ENCODE measurements around the gene TAMM41.

TAMM41 gene

DNA sequence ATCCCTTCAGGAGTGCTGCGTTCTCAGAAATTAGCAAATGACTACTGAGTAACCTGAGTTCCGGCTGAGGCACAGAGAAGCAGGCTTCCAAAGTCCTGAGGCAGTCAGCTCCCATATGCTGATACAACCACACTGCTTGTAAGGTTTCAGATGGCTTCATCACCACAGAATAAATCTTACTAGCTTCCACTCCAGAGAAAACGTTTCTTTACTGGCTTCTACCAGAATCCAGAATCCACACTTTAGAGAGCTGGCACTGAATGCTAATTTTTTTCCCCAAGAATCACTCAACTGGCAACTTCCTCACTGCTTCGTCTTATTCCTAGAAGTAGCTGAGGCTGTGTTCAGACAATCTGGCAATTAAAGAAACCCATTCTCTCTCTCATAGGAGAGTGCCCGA is 21.4 kb downstream of the TAMM41 start:
- TF ChIP-seq EZH2 (optimal IDR thresholded peaks at IDR 0.05; ENCODE audit: low read depth, low read length) (no peak), EZH2phosphoT487 (IDR thresholded peaks at IDR 0.05; ENCODE audit: low read length) (no peak), CTCF (IDR thresholded peaks at IDR 0.05; ENCODE audit: low read length) (no peak)
- H3K9me3 ChIP-seq (replicated peaks; ENCODE audit: insufficient read depth, low read length), result no peaks in the 10 kb centered on the region
- no peaks in the 10 kb centered on the region for H4K20me1 ChIP-seq (ENCODE audit: insufficient read depth, low read length)
- H3K9me2 ChIP-seq (replicated peaks; ENCODE audit: insufficient read depth, low read length), result no peaks in the 10 kb centered on the region
- no peaks in the 10 kb centered on the region; the same call in 1 of the 2 replicates for H3K36me3 ChIP-seq (replicated peaks; ENCODE audit: insufficient read depth, low read length)
- no peak for DNase-seq
- H3K27ac ChIP-seq (ENCODE audit: low read length), result no peak overlapping the region
- H3K27me3 ChIP-seq (replicated peaks; ENCODE audit: insufficient read depth, low read length), result no peaks in the 10 kb centered on the region
- no peak overlapping the region for H2AFZ ChIP-seq (ENCODE audit: low read length)
- no peak overlapping the region for H3K4me3 ChIP-seq (ENCODE audit: low read length)
- no peaks in the 10 kb centered on the region for H3K79me2 ChIP-seq (ENCODE audit: low read length)
- H3K4me1 ChIP-seq (ENCODE audit: low read length), result no peaks in the 10 kb centered on the region
- H3K4me2 ChIP-seq (ENCODE audit: low read depth, low read length), result no peak overlapping the region
- H3F3A ChIP-seq (ENCODE audit: insufficient read depth, low read length), result no peaks in the 10 kb centered on the region
- H3K9ac ChIP-seq (ENCODE audit: low read length), result no peak overlapping the region

DNA sequence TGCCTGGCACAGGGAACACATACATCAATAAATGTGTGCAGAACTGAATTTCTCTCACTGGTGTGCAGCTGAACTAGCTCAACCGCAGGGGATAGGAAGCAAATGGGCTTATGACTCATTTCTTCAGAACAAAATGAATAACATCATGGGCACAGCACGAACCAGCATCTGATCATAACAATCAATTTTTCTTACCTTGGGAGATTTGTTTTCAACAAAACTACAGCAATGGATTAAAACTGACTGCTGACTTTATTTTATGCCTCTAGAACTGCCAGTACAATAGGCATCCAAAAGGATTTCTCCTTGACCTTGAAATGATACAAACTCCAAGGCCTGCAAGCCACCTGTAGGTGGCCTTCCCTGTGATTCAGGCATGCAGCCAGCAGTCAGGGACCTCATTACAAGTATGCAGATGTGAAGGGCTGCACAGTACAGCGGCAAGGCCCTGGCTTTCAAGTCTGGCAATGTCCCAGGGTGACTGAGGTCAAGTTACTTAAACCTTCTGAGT is 26.1 kb downstream of the TAMM41 start:
- no peaks in the 10 kb centered on the region for H3K9me2 ChIP-seq (replicated peaks; ENCODE audit: insufficient read depth, low read length)
- no peak for TF ChIP-seq CTCF (IDR thresholded peaks at IDR 0.05; ENCODE audit: low read length)
- TF ChIP-seq EZH2 (optimal IDR thresholded peaks at IDR 0.05; ENCODE audit: low read depth, low read length), result no peak
- TF ChIP-seq EZH2phosphoT487 (IDR thresholded peaks at IDR 0.05; ENCODE audit: low read length), result no peak
- no peak for DNase-seq
- no peaks in the 10 kb centered on the region for H3K4me1 ChIP-seq (ENCODE audit: low read length)
- no peaks in the 10 kb centered on the region for H4K20me1 ChIP-seq (ENCODE audit: insufficient read depth, low read length)
- no peak overlapping the region for H2AFZ ChIP-seq (ENCODE audit: low read length)
- no peaks in the 10 kb centered on the region for H3K9me3 ChIP-seq (replicated peaks; ENCODE audit: insufficient read depth, low read length)
- H3K27ac ChIP-seq (ENCODE audit: low read length), result no peak overlapping the region
- H3F3A ChIP-seq (ENCODE audit: insufficient read depth, low read length), result no peaks in the 10 kb centered on the region
- no peak overlapping the region for H3K4me2 ChIP-seq (ENCODE audit: low read depth, low read length)
- H3K4me3 ChIP-seq (ENCODE audit: low read length), result no peak overlapping the region
- H3K9ac ChIP-seq (ENCODE audit: low read length), result no peak overlapping the region
- no peaks in the 10 kb centered on the region for H3K79me2 ChIP-seq (ENCODE audit: low read length)
- H3K27me3 ChIP-seq (replicated peaks; ENCODE audit: insufficient read depth, low read length), result no peaks in the 10 kb centered on the region
- no peaks in the 10 kb centered on the region for H3K36me3 ChIP-seq (replicated peaks; ENCODE audit: insufficient read depth, low read length)

- H3K79me2 ChIP-seq (ENCODE audit: low read length), result no peaks in the 10 kb centered on the region
- H3K4me3 ChIP-seq (ENCODE audit: low read length), result no peak overlapping the region
- TF ChIP-seq CTCF (IDR thresholded peaks at IDR 0.05; ENCODE audit: low read length), result no peak
- no peak for TF ChIP-seq EZH2phosphoT487 (IDR thresholded peaks at IDR 0.05; ENCODE audit: low read length)
- TF ChIP-seq EZH2 (optimal IDR thresholded peaks at IDR 0.05; ENCODE audit: low read depth, low read length), result no peak
- no peak overlapping the region for H2AFZ ChIP-seq (ENCODE audit: low read length)
- DNase-seq, result no peak
- H3K4me2 ChIP-seq (ENCODE audit: low read depth, low read length), result no peak overlapping the region
- no peaks in the 10 kb centered on the region for H3K9me2 ChIP-seq (replicated peaks; ENCODE audit: insufficient read depth, low read length)
- no peak overlapping the region for H3K9ac ChIP-seq (ENCODE audit: low read length)
- H3K9me3 ChIP-seq (replicated peaks; ENCODE audit: insufficient read depth, low read length), result no peaks in the 10 kb centered on the region
- no peaks in the 10 kb centered on the region for H3K27me3 ChIP-seq (replicated peaks; ENCODE audit: insufficient read depth, low read length)
- no peak overlapping the region for H3K27ac ChIP-seq (ENCODE audit: low read length)
- H3F3A ChIP-seq (ENCODE audit: insufficient read depth, low read length), result no peaks in the 10 kb centered on the region
- H3K4me1 ChIP-seq (ENCODE audit: low read length), result no peaks in the 10 kb centered on the region
- H4K20me1 ChIP-seq (ENCODE audit: insufficient read depth, low read length), result no peaks in the 10 kb centered on the region
- H3K36me3 ChIP-seq (replicated peaks; ENCODE audit: insufficient read depth, low read length), result no peaks in the 10 kb centered on the region
Observed at GRCh38 chr3:11819146-11819689, 27.5 kb downstream of the TAMM41 start.

All from MM.1S (cell line).